ENCODE measurements around the gene COL19A1.

- TF ChIP-seq CTCF (IDR thresholded peaks at IDR 0.05) (no peak), ZFX (IDR thresholded peaks at IDR 0.05; ENCODE audit: borderline replicate concordance) (no peak)
Measured at GRCh38 chr6:69819138-69819537, 47.2 kb upstream of the COL19A1 start.
